GM13977 (cell line): Measurements from ENCODE around the gene OPCML.

Experiments used
- DNase-seq: peaks from one replicate; pipeline ENCODE4 v3.0.0; 2012; ENCODE audit warnings: low spot score
- CTCF ChIP-seq: IDR thresholded peaks from 2 replicates; pipeline ENCODE4 v1.5.1; 2012; ENCODE audit warnings: mild to moderate bottlenecking, control low read depth; ENCODE audit not compliant: insufficient read depth; ENCODE audit errors: extremely low read depth, missing control alignments
- in situ Hi-C: fragments of 300-500 bp; cut with MboI; formaldehyde crosslinking; loops from one replicate; pipeline ENCODE4 v1.12.0; 2022; ENCODE audit warnings: low sequenced_read_pairs, low pct_unique_long_range_greater_than_20kb, mixed read lengths, inconsistent platforms; ENCODE audit not compliant: unreplicated experiment

OPCML gene

GRCh38 chr11:132925825-132926469 lies 606.4 kb downstream of the OPCML start:
- no peak for DNase-seq
- in situ Hi-C loops = no loop called here
- TF ChIP-seq CTCF = no peak

GRCh38 chr11:132921597-132921996 lies 610.7 kb downstream of the OPCML start:
- in situ Hi-C loops = no loop called here
- no peak for TF ChIP-seq CTCF
- DNase-seq = no peak

GRCh38 chr11:132920451-132921096 lies 611.7 kb downstream of the OPCML start:
- in situ Hi-C loops = no loop called here
- no peak for TF ChIP-seq CTCF
- DNase-seq = no peak

GRCh38 chr11:132914600-132914999 lies 617.7 kb downstream of the OPCML start:
- no peak for DNase-seq
- TF ChIP-seq CTCF = no peak
- in situ Hi-C loops = no loop called here

- no peak for DNase-seq
- in situ Hi-C loops = no loop called here
- no peak for TF ChIP-seq CTCF
Measured at GRCh38 chr11:132913886-132914285, 618.4 kb downstream of the OPCML start.

GRCh38 chr11:132913295-132913694 lies 619.0 kb downstream of the OPCML start:
- TF ChIP-seq CTCF = no peak
- in situ Hi-C loops = no loop called here

GRCh38 chr11:132911186-132911585 lies 621.1 kb downstream of the OPCML start:
- no peak for DNase-seq
- in situ Hi-C loops = no loop called here
- no peak for TF ChIP-seq CTCF

More at GRCh38 chr11:132913295-132913694, 619.0 kb downstream of the OPCML start:
- DNase-seq = no peak
